OCI-LY1 (cell line): ENCODE measurements around the gene P2RY6.

ENCODE experiments used
- EZH2 ChIP-seq: fragments of 200-600 bp; sonication (generic), shearing (Covaris generic); IDR thresholded peaks from 2 replicates; pipeline ENCODE4 v1.8.0; 2017; ENCODE audit warnings: borderline replicate concordance, mixed run types, mild to moderate bottlenecking, antibody characterized with exemption, low read length, moderate library complexity, mixed read lengths
- TF ChIP-seq, protein P1 (sequence below): fragments of 200-600 bp; sonication (generic), shearing (Covaris generic); IDR thresholded peaks from 2 replicates; pipeline ENCODE4 v1.5.1; 2017; ENCODE audit warnings: mild to moderate bottlenecking, antibody characterized with exemption, low read length, moderate library complexity, mixed read lengths

DNA sequence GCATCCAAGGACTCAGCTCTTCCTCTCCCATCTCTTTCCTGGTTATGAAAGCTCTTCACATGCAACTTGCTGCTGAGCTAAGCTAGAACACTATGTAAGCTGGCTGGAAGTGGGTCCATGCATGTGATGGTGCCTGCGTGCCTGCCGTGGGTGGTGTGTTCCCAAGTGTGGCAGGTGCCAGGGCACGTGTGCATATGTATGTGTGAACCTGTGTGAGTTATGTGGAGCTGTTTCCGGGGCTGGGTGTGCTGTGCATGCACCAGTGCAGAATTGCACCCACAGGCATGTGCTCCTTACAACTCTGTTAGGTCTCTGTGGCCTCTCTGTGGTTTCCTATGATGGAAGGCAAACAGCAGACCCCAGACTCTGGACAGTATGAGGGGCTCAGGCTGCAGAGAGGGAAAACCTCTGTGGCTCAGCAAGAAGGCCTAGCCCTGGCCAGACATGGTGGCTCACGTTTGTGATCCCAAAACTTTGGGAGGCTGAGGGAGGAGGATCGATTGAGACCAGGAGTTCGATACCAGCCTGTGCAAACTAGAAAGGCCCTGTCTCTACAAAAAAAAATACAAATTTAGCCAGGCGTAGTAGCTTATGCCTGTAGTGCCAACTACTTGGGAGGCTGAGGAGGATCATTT, 4.1 kb upstream of the P2RY6 start:
- TF ChIP-seq, protein P1, sequence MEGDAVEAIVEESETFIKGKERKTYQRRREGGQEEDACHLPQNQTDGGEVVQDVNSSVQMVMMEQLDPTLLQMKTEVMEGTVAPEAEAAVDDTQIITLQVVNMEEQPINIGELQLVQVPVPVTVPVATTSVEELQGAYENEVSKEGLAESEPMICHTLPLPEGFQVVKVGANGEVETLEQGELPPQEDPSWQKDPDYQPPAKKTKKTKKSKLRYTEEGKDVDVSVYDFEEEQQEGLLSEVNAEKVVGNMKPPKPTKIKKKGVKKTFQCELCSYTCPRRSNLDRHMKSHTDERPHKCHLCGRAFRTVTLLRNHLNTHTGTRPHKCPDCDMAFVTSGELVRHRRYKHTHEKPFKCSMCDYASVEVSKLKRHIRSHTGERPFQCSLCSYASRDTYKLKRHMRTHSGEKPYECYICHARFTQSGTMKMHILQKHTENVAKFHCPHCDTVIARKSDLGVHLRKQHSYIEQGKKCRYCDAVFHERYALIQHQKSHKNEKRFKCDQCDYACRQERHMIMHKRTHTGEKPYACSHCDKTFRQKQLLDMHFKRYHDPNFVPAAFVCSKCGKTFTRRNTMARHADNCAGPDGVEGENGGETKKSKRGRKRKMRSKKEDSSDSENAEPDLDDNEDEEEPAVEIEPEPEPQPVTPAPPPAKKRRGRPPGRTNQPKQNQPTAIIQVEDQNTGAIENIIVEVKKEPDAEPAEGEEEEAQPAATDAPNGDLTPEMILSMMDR, result no peak
- TF ChIP-seq EZH2, result no peak
